ENCODE data around the gene HGFAC.

HGFAC gene

DNA sequence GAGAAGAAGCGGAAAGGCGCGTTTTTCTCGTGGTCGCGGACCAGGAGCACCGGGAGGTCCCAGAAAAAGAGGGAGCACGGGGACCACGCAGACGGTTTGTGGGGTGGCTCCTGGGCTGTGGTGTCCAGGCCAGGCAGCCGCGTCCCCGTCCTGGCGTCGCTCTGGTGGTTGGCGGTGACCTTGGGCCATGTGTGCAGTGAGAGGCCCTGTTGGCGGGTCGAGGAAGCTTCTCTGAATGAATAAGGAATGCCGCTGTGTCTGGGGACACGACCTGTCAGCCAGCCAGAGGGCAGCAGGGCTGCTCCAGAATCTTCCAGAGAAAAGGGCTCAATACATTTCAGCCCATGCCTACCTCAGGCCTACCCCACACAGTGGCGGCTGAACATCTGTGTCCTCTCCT, 24.3 kb upstream of the HGFAC start:
- TF ChIP-seq YY1 (IDR thresholded peaks at IDR 0.05; ENCODE audit: low read depth) (no peak), CEBPB (IDR thresholded peaks at IDR 0.05) (no peak), NFIC (IDR thresholded peaks at IDR 0.05) (no peak), EP300 (IDR thresholded peaks at IDR 0.05; ENCODE audit: borderline replicate concordance) (no peak), ZBTB7A (IDR thresholded peaks at IDR 0.05; ENCODE audit: low read depth) (no peak), CREB1 (IDR thresholded peaks at IDR 0.05; ENCODE audit: low read depth) (no peak), TCF12 (IDR thresholded peaks at IDR 0.05; ENCODE audit: low read depth) (no peak), EGR1 (IDR thresholded peaks at IDR 0.05) (no peak), RAD21 (IDR thresholded peaks at IDR 0.05; ENCODE audit: low read depth) (no peak), TEAD4 (IDR thresholded peaks at IDR 0.05) (no peak), TAF1 (IDR thresholded peaks at IDR 0.05; ENCODE audit: low read depth) (no peak), FOXM1 (IDR thresholded peaks at IDR 0.05; ENCODE audit: borderline replicate concordance, low read depth) (no peak)
- TF ChIP-seq, protein P1, sequence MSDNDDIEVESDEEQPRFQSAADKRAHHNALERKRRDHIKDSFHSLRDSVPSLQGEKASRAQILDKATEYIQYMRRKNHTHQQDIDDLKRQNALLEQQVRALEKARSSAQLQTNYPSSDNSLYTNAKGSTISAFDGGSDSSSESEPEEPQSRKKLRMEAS (IDR thresholded peaks at IDR 0.05): no peak
- TF ChIP-seq, protein P2, sequence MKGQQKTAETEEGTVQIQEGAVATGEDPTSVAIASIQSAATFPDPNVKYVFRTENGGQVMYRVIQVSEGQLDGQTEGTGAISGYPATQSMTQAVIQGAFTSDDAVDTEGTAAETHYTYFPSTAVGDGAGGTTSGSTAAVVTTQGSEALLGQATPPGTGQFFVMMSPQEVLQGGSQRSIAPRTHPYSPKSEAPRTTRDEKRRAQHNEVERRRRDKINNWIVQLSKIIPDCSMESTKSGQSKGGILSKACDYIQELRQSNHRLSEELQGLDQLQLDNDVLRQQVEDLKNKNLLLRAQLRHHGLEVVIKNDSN (IDR thresholded peaks at IDR 0.05): no peak
- TF ChIP-seq, protein P3, sequence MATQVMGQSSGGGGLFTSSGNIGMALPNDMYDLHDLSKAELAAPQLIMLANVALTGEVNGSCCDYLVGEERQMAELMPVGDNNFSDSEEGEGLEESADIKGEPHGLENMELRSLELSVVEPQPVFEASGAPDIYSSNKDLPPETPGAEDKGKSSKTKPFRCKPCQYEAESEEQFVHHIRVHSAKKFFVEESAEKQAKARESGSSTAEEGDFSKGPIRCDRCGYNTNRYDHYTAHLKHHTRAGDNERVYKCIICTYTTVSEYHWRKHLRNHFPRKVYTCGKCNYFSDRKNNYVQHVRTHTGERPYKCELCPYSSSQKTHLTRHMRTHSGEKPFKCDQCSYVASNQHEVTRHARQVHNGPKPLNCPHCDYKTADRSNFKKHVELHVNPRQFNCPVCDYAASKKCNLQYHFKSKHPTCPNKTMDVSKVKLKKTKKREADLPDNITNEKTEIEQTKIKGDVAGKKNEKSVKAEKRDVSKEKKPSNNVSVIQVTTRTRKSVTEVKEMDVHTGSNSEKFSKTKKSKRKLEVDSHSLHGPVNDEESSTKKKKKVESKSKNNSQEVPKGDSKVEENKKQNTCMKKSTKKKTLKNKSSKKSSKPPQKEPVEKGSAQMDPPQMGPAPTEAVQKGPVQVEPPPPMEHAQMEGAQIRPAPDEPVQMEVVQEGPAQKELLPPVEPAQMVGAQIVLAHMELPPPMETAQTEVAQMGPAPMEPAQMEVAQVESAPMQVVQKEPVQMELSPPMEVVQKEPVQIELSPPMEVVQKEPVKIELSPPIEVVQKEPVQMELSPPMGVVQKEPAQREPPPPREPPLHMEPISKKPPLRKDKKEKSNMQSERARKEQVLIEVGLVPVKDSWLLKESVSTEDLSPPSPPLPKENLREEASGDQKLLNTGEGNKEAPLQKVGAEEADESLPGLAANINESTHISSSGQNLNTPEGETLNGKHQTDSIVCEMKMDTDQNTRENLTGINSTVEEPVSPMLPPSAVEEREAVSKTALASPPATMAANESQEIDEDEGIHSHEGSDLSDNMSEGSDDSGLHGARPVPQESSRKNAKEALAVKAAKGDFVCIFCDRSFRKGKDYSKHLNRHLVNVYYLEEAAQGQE (IDR thresholded peaks at IDR 0.05; ENCODE audit: low read depth): no peak

DNA sequence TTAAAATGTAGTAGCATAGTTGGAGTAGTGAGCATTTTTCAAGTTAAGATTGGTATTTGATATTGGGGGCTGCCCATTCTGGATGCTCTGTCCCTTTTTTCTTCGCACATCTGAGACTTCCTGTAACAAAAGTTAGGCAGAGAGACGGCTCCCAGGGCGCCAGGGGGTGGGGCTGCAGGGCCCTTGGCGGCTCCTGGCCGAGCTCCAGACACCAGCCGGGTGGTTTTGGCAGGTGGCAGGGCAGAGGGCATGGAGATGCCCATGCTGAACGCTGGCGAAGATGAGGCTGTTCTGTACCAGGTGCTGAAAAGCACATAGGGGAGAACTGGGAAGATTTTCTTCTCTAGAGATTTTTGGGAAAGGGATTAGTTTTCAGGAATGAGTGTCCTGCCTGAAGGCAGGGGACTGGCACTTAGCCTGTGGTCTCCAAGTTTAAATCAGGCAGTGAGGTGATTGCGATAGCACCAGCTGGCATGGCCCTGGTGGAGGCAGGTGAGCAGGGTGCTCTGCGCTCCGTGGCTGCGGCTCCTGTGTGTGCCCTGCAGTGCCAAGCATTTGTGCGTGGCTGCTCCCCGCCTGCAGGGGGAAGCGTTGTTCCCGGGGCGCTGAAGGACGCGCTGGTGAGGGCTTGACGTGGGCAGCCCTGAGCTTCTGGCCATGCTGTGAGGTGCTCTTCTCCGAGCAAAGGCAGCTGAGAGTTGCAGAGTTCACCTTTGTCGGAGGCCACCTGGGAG, 23.6 kb upstream of the HGFAC start:
- TF ChIP-seq TAF1 (IDR thresholded peaks at IDR 0.05; ENCODE audit: low read depth) (no peak), RAD21 (IDR thresholded peaks at IDR 0.05; ENCODE audit: low read depth) (0 out of 2 replicates have a peak, but pooled peaks have one; percentile 29)

DNA sequence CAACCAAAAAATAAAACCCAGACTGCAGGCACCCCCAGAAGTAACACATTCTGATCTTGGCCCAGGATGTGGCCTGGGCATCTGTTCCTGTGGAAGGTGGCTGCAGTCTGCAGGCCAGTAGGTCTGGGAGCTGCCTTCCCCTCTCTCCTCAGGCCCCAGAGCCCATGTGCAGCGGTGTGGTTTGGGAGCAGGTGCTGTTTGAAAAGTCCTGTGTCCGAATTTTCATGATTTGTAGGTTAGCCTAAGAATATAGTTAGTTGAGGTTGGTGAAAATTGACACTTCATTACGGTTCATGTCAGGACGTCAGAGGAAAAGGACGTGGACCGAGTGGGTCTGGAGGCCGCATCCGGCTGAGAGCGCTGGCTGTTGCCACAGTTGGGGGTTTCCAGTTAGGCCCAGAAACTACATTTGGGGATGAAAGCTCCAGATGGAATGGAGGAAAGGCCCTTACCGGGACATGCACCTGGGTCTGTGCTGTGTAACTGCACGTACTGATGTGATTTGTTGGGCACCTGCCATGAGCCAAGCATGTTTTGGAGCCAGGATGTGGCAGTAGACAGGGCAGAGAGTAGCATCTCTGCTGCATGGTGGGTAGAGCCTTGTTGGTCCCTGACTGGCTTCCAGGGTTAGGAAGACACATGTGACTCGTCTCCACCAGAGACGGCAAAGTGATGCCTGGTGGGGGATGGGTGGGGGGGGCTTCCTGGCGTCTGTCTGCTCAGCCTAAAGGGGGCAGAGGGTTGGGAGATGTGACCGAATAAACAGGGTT, 21.7 kb upstream of the HGFAC start:
- no peak for TF ChIP-seq EP300 (IDR thresholded peaks at IDR 0.05; ENCODE audit: borderline replicate concordance)
- TF ChIP-seq TAF1 (IDR thresholded peaks at IDR 0.05; ENCODE audit: low read depth): no peak
- no peak for TF ChIP-seq NFIC (IDR thresholded peaks at IDR 0.05)
- TF ChIP-seq TCF12 (IDR thresholded peaks at IDR 0.05; ENCODE audit: low read depth): no peak
- no peak for TF ChIP-seq CREB1 (IDR thresholded peaks at IDR 0.05; ENCODE audit: low read depth)
- no peak for TF ChIP-seq ZBTB7A (IDR thresholded peaks at IDR 0.05; ENCODE audit: low read depth)
- no peak for TF ChIP-seq YY1 (IDR thresholded peaks at IDR 0.05; ENCODE audit: low read depth)

DNA sequence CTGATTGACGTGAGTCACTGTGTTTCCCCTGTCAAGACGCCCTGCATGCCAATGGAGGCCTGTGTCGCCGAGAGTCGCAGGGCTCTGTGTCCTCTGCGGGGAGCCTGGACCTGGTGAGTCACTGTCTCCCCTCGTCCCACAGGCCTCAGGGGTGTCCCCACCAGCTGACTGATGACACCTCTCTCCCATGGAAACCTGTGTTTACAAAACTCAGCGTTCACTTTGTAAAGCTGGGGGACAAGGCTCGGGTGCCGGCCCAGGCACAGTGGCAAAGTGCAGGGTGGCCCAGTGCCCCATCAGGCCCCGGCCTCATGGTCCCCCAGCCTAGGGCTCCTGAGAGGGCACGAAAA, 21.2 kb upstream of the HGFAC start:
- TF ChIP-seq CEBPB (IDR thresholded peaks at IDR 0.05) (no peak), TEAD4 (IDR thresholded peaks at IDR 0.05) (no peak), TAF1 (IDR thresholded peaks at IDR 0.05; ENCODE audit: low read depth) (no peak), EGR1 (IDR thresholded peaks at IDR 0.05) (no peak), EP300 (IDR thresholded peaks at IDR 0.05; ENCODE audit: borderline replicate concordance) (no peak), FOXM1 (IDR thresholded peaks at IDR 0.05; ENCODE audit: borderline replicate concordance, low read depth) (no peak), RAD21 (IDR thresholded peaks at IDR 0.05; ENCODE audit: low read depth) (no peak), YY1 (IDR thresholded peaks at IDR 0.05; ENCODE audit: low read depth) (no peak), NFIC (IDR thresholded peaks at IDR 0.05) (no peak), TCF12 (IDR thresholded peaks at IDR 0.05; ENCODE audit: low read depth) (no peak), ZBTB7A (IDR thresholded peaks at IDR 0.05; ENCODE audit: low read depth) (no peak)
- TF ChIP-seq, protein P3 (IDR thresholded peaks at IDR 0.05; ENCODE audit: low read depth): no peak
- TF ChIP-seq, protein P2 (IDR thresholded peaks at IDR 0.05): no peak
- TF ChIP-seq, protein P1 (IDR thresholded peaks at IDR 0.05): no peak

DNA sequence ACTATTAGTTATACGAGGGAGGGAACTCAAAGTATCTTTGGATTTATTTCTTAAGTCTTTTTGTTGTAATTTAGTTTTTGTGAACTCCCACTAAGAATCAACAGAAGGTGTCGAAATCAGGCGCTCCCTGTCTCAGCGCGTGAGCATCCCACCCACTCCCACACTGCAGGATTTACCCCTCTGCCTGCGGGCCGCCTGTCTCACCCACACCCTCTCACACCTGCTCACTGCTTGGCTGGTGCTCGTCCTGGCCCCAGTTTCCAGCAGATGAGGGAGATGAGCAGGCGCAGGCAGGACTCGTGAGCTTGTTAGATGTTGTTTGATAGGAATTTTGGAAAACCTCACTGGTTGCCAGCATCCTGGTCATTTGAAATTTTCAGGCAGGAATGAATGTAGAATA, 20.8 kb upstream of the HGFAC start:
- TF ChIP-seq, protein P2 (IDR thresholded peaks at IDR 0.05): no peak
- no peak for TF ChIP-seq FOXM1 (IDR thresholded peaks at IDR 0.05; ENCODE audit: borderline replicate concordance, low read depth)
- TF ChIP-seq CEBPB (IDR thresholded peaks at IDR 0.05): no peak
- no peak for TF ChIP-seq ZBTB7A (IDR thresholded peaks at IDR 0.05; ENCODE audit: low read depth)
- no peak for TF ChIP-seq YY1 (IDR thresholded peaks at IDR 0.05; ENCODE audit: low read depth)
- TF ChIP-seq, protein P3 (IDR thresholded peaks at IDR 0.05; ENCODE audit: low read depth): no peak
- no peak for TF ChIP-seq EP300 (IDR thresholded peaks at IDR 0.05; ENCODE audit: borderline replicate concordance)
- TF ChIP-seq, protein P1 (IDR thresholded peaks at IDR 0.05): no peak
- TF ChIP-seq EGR1 (IDR thresholded peaks at IDR 0.05): no peak
- TF ChIP-seq NFIC (IDR thresholded peaks at IDR 0.05): no peak
- TF ChIP-seq CREB1 (IDR thresholded peaks at IDR 0.05; ENCODE audit: low read depth): no peak
- TF ChIP-seq RAD21 (IDR thresholded peaks at IDR 0.05; ENCODE audit: low read depth): no peak
- TF ChIP-seq TEAD4 (IDR thresholded peaks at IDR 0.05): no peak
- TF ChIP-seq TAF1 (IDR thresholded peaks at IDR 0.05; ENCODE audit: low read depth): no peak
- no peak for TF ChIP-seq TCF12 (IDR thresholded peaks at IDR 0.05; ENCODE audit: low read depth)
